ENCODE measurements around the gene CD99L2. TPM values are rescaled to one million over a fixed set of nuclear protein-coding genes. Genes with fewer than 3 reads are reported as not detected.

Gene CD99L2
- total RNA-seq, result 10 to 100 TPM; 51.3 to 92.7 (median 58.7) TPM

- no peak for TF ChIP-seq CTCF (IDR thresholded peaks at IDR 0.05)
- peak in 1 of 2 donors; percentile 45 for TF ChIP-seq POLR2A (IDR thresholded peaks at IDR 0.05)
- H3K27ac ChIP-seq, result peak within 1 kb of the TSS; percentile 75 to 84
- no peaks in the 10 kb centered on the region for H3K36me3 ChIP-seq
- peak; percentile 84 to 89 for DNase-seq
- H3K4me1 ChIP-seq, result no peaks in the 10 kb centered on the region
- H3K4me3 ChIP-seq, result peak within 1 kb of the TSS; percentile 44 to 67
- no peaks in the 10 kb centered on the region for H3K27me3 ChIP-seq
- H3K9me3 ChIP-seq, result no peaks in the 10 kb centered on the region
- intact Hi-C loops (cut with DNase I; ENCODE audit: low total_unique reads), result no loop called here
Observed at GRCh38 chrX:150898343-150899190, at the start of gene CD99L2. CD99L2 (minus strand) TSS chrX:150898668; CDS start chrX:150898588, 80 bp downstream.

- intact Hi-C loops (cut with DNase I; ENCODE audit: low total_unique reads), result no loop called here
- H3K27me3 ChIP-seq, result no peaks in the 10 kb centered on the region
- H3K4me1 ChIP-seq, result no peaks in the 10 kb centered on the region
- H3K27ac ChIP-seq, result no peak overlapping the region
- DNase-seq, result no peak
- H3K4me3 ChIP-seq, result no peak overlapping the region
- no peak for TF ChIP-seq CTCF (IDR thresholded peaks at IDR 0.05)
- no peak for TF ChIP-seq POLR2A (IDR thresholded peaks at IDR 0.05)
- no peaks in the 10 kb centered on the region for H3K36me3 ChIP-seq
- H3K9me3 ChIP-seq, result no peaks in the 10 kb centered on the region
Observed at GRCh38 chrX:150944233-150944632, 45.8 kb upstream of the CD99L2 start.

- H3K9me3 ChIP-seq, result no peaks in the 10 kb centered on the region
- H3K36me3 ChIP-seq, result no peaks in the 10 kb centered on the region
- no peaks in the 10 kb centered on the region for H3K27me3 ChIP-seq
- H3K27ac ChIP-seq, result no peak overlapping the region
- H3K4me1 ChIP-seq, result no peaks in the 10 kb centered on the region
- no peak for TF ChIP-seq POLR2A (IDR thresholded peaks at IDR 0.05)
- intact Hi-C loops (cut with DNase I; ENCODE audit: low total_unique reads), result no loop called here
- H3K4me3 ChIP-seq, result no peak overlapping the region
- DNase-seq, result no peak
Observed at GRCh38 chrX:150942942-150943594, 44.6 kb upstream of the CD99L2 start.

- intact Hi-C loops (cut with DNase I; ENCODE audit: low total_unique reads), result no loop called here
- no peak for DNase-seq
- TF ChIP-seq CTCF (IDR thresholded peaks at IDR 0.05) (no peak), POLR2A (IDR thresholded peaks at IDR 0.05) (no peak)
- no peak overlapping the region for H3K4me3 ChIP-seq
- no peaks in the 10 kb centered on the region for H3K9me3 ChIP-seq
- H3K27ac ChIP-seq, result no peak overlapping the region
- H3K27me3 ChIP-seq, result no peaks in the 10 kb centered on the region
- H3K4me1 ChIP-seq, result no peaks in the 10 kb centered on the region
- H3K36me3 ChIP-seq, result no peaks in the 10 kb centered on the region
Observed at GRCh38 chrX:150941580-150941979, 43.1 kb upstream of the CD99L2 start.

- Histone ChIP-seq H3K27me3 (no peaks in the 10 kb centered on the region), H3K4me1 (no peaks in the 10 kb centered on the region), H3K9me3 (no peaks in the 10 kb centered on the region), H3K36me3 (no peaks in the 10 kb centered on the region), H3K4me3 (no peak overlapping the region), H3K27ac (no peak overlapping the region)
- intact Hi-C loops (cut with DNase I; ENCODE audit: low total_unique reads), result no loop called here
- no peak for DNase-seq
- TF ChIP-seq POLR2A (IDR thresholded peaks at IDR 0.05) (no peak), CTCF (IDR thresholded peaks at IDR 0.05) (no peak)
Observed at GRCh38 chrX:150940844-150941495, 42.5 kb upstream of the CD99L2 start.

Data from uterus (tissue), 4 donors.